Measurements from ENCODE around the gene GMNN. TPM values are rescaled to one million over a fixed set of nuclear protein-coding genes. Genes with fewer than 3 reads are reported as not detected.

The GMNN gene
- total RNA-seq, 1 donor from 2014 or later = 24.0 TPM

- no peak for TF ChIP-seq CTCF (IDR thresholded peaks at IDR 0.05; ENCODE audit: insufficient read depth, low read length, poor library complexity, severe bottlenecking)
- DNase-seq (ENCODE audit: low read depth) = no peak
- Histone ChIP-seq H3K36me3 (ENCODE audit: control insufficient read depth, insufficient read depth, low read length) (no peaks in the 10 kb centered on the region), H3K27me3 (ENCODE audit: control insufficient read depth, insufficient read depth, low read length) (no peaks in the 10 kb centered on the region), H3K4me3 (ENCODE audit: low read depth, low read length) (no peak overlapping the region)
These were observed 22.0 kb downstream of the GMNN start for GRCh38 chr6:24796616-24797290.

GRCh38 chr6:24797596-24798216 lies 23.0 kb downstream of the GMNN start:
- Histone ChIP-seq H3K36me3 (ENCODE audit: control insufficient read depth, insufficient read depth, low read length) (no peaks in the 10 kb centered on the region), H3K4me3 (ENCODE audit: low read depth, low read length) (no peak overlapping the region), H3K27me3 (ENCODE audit: control insufficient read depth, insufficient read depth, low read length) (no peaks in the 10 kb centered on the region)
- DNase-seq (ENCODE audit: low read depth) = no peak
- no peak for TF ChIP-seq CTCF (IDR thresholded peaks at IDR 0.05; ENCODE audit: insufficient read depth, low read length, poor library complexity, severe bottlenecking)

GRCh38 chr6:24798740-24799540 lies 24.2 kb downstream of the GMNN start, which contains the start of gene ARMH2:
TSS of gene ARMH2 (minus strand) at chr6:24798917. CDS start at chr6:24798857, 60 bp downstream.
- TF ChIP-seq CTCF (IDR thresholded peaks at IDR 0.05; ENCODE audit: insufficient read depth, low read length, poor library complexity, severe bottlenecking) = no peak
- H3K27me3 ChIP-seq (ENCODE audit: control insufficient read depth, insufficient read depth, low read length) = no peaks in the 10 kb centered on the region
- no peak for DNase-seq (ENCODE audit: low read depth)
- no peaks in the 10 kb centered on the region for H3K36me3 ChIP-seq (ENCODE audit: control insufficient read depth, insufficient read depth, low read length)
- H3K4me3 ChIP-seq (ENCODE audit: low read depth, low read length) = no peak within 1 kb of the TSS

GRCh38 chr6:24799541-24799915 lies 24.8 kb downstream of the GMNN start:
- H3K27me3 ChIP-seq (ENCODE audit: control insufficient read depth, insufficient read depth, low read length) = no peaks in the 10 kb centered on the region
- H3K4me3 ChIP-seq (ENCODE audit: low read depth, low read length) = no peak overlapping the region
- TF ChIP-seq CTCF (IDR thresholded peaks at IDR 0.05; ENCODE audit: insufficient read depth, low read length, poor library complexity, severe bottlenecking) = no peak
- DNase-seq (ENCODE audit: low read depth) = no peak
- no peaks in the 10 kb centered on the region for H3K36me3 ChIP-seq (ENCODE audit: control insufficient read depth, insufficient read depth, low read length)

GRCh38 chr6:24802271-24803059 lies 27.7 kb downstream of the GMNN start:
- DNase-seq (ENCODE audit: low read depth) = no peak
- Histone ChIP-seq H3K27me3 (ENCODE audit: control insufficient read depth, insufficient read depth, low read length) (no peaks in the 10 kb centered on the region), H3K4me3 (ENCODE audit: low read depth, low read length) (no peak overlapping the region), H3K36me3 (ENCODE audit: control insufficient read depth, insufficient read depth, low read length) (no peaks in the 10 kb centered on the region)
- no peak for TF ChIP-seq CTCF (IDR thresholded peaks at IDR 0.05; ENCODE audit: insufficient read depth, low read length, poor library complexity, severe bottlenecking)
